Mucosa of descending colon (tissue), 3 donors: ENCODE results near the gene SLC9A9. TPM values are rescaled to one million over a fixed set of nuclear protein-coding genes. Genes with fewer than 3 reads are reported as not detected.

Experiments
- ATAC-seq: fragments of 200-7000 bp; cut with Tn5 transposase; one replicate; pipeline ENCODE4 v1.9.1; 2020; ENCODE audit warnings: mild to moderate bottlenecking, moderate library complexity
- DNase-seq, 3 donors: peaks; one replicate each; pipeline ENCODE4 v3.0.0-alpha.2; 2020
- H3K36me3 ChIP-seq: fragments of 200-600 bp; one replicate; pipeline ENCODE4 v1.8.0; 2021; ENCODE audit warnings: low read depth, mild to moderate bottlenecking
- H3K4me1 ChIP-seq: fragments of 200-600 bp; one replicate; pipeline ENCODE4 v1.8.0; 2021; ENCODE audit warnings: low read depth, mild to moderate bottlenecking
- H3K4me3 ChIP-seq: fragments of 200-600 bp; one replicate; pipeline ENCODE4 v1.8.0; 2021; ENCODE audit warnings: mild to moderate bottlenecking
- H3K9me3 ChIP-seq: fragments of 200-600 bp; one replicate; pipeline ENCODE4 v1.8.0; 2021; ENCODE audit warnings: mild to moderate bottlenecking
- intact Hi-C, 2 donors: fragments of 100-400 bp; cut with DNase I in 1 of 2; cut with micrococcal nuclease in 1 of 2; formaldehyde crosslinking; loops; one replicate each; pipeline versions ENCODE4 v1.11.0 to v1.11.1; 2022; cut with DNase I, micrococcal nuclease
- total RNA-seq, 3 donors: library from RNA; stranded (reverse); fragmentation: NEBNext Ultra II Directional in 2 of 3; extraction: Animal tissue kit (Norgen Biotek cat#: 25700) in 2 of 3; gene quantifications; one replicate each; pipeline versions ENCODE4 v1.2.1 to v1.2.4, GENCODE V29; 2021 to 2023
- TF ChIP-seq, protein P1 (sequence below): fragments of 200-600 bp; IDR thresholded peaks from one replicate; pipeline ENCODE4 v1.8.0; 2022; ENCODE audit warnings: antibody characterized with exemption, mild to moderate bottlenecking
- donor health status: DM: no; HTN: no; CAD: no; lungs with moderate emphysema.
- donor health status: DM: no; HTN: no; CAD: no.
- donor health status: DM: no; HTN: yes; CAD: no.

Gene SLC9A9
- total RNA-seq, 3 donors from 2014 or later: 3.2 to 18.2 (median 6.8) TPM

DNA sequence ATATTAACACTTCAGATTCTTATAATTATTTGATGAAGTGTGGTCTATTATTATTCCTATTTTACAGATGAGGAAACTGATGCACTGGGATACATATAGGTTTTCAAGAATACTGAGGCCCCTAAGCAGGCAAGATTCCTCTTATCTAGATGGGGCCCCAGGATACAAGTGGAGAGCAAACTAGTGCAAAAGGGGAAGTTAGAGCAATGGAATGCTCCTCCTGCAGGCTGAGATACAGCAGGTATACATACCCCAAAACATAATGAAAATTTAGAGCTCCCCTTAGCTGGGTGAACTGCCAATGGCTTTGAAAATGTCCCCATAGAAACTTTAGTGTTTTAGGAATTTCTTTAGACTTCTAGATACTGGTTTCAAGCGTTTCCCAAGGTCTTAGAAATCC is 481.6 kb downstream of the SLC9A9 start:
- no peaks in the 10 kb centered on the region for H3K36me3 ChIP-seq
- no peaks in the 10 kb centered on the region for H3K4me1 ChIP-seq
- no peak for ATAC-seq
- no peak for DNase-seq
- TF ChIP-seq, protein P1, sequence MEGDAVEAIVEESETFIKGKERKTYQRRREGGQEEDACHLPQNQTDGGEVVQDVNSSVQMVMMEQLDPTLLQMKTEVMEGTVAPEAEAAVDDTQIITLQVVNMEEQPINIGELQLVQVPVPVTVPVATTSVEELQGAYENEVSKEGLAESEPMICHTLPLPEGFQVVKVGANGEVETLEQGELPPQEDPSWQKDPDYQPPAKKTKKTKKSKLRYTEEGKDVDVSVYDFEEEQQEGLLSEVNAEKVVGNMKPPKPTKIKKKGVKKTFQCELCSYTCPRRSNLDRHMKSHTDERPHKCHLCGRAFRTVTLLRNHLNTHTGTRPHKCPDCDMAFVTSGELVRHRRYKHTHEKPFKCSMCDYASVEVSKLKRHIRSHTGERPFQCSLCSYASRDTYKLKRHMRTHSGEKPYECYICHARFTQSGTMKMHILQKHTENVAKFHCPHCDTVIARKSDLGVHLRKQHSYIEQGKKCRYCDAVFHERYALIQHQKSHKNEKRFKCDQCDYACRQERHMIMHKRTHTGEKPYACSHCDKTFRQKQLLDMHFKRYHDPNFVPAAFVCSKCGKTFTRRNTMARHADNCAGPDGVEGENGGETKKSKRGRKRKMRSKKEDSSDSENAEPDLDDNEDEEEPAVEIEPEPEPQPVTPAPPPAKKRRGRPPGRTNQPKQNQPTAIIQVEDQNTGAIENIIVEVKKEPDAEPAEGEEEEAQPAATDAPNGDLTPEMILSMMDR: no peak
- intact Hi-C loops: no loop called here
- H3K4me3 ChIP-seq: no peak overlapping the region
- no peaks in the 10 kb centered on the region for H3K9me3 ChIP-seq

DNA sequence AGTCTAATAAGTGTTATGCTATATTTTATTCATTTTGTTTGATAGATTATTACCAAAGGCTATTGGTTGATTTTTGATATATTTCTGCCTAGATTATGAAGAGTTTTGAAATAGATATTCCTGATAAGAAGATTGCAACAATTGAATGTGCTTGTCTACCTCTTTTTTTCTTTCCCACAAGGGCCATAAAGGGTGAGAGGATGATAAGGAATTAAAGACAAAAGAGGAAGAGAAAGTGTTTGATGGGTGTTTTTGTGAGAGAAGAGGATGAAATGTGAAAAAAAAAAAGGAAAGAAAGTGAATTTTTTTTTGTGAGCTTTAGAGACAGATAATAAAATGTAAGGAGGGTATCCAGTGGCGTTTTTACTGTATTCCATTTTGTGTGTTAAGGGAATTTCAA is 484.3 kb downstream of the SLC9A9 start:
- intact Hi-C loops: no loop called here
- H3K4me3 ChIP-seq: no peak overlapping the region
- H3K4me1 ChIP-seq: peaks cover 2% of the 10 kb centered on the region
- no peaks in the 10 kb centered on the region for H3K9me3 ChIP-seq
- ATAC-seq (no peak), DNase-seq (no peak)
- H3K36me3 ChIP-seq: no peaks in the 10 kb centered on the region
- TF ChIP-seq, protein P1: no peak

DNA sequence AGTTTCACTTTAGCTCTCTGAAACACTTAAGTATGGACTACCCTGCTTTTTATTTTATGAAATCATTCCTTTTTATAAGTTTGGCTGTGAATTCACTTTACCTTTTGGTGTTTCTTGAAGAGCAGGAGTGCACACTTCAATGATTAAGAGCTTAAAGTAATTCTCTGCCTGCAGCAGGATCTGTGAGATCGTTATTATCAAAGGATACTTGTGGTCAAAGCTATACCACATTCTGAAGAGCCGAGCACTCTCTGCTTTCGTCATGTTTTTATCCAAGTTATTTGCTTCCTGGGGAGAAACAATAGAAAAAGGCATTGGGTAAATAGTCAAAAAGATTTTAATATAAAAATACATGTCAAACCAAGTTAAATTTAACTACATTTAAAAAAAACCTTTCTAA is 485.0 kb downstream of the SLC9A9 start:
- TF ChIP-seq, protein P1: no peak

DNA sequence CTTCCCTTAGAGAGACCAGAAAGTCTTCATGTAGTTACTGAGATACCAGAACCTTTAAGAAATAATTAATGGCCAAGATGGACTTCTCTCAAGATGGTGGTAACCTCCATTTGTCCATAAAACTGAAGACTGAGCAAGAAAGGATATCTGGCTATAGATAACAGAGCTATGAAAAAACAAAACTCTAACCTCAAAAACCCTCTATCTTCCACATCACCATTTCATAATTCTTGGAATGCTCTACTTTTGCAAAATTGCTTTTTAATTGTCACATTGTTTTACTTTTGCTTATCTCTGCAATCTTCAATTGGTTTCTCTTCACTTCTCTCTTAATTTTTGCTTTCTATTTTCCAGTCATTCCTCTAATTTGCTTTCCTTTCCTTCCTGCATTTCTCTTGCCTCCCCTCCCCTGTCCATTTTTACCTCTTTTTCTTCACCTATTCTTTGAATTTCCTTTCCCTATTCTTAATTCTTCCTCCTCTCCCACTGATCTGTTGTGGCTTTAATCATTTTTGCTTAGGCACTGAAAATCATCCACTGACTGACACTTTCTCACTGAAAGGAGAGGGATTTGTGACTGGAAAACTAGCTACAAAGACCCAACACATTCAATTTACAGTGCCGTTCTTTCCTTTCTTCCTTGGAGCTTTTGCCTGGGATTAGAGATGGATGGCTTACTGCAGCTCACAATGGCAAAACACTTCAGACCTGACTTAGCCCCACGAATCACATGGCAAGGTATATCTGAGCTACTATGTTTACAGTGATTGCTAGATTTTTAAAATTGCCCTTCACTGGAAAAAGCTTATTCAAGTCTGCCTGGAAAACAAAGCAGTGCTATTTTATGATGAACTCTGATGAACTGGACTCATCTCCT is 485.9 kb downstream of the SLC9A9 start:
- intact Hi-C loops: no loop called here
- H3K4me3 ChIP-seq: no peak overlapping the region
- ATAC-seq: no peak
- no peaks in the 10 kb centered on the region for H3K36me3 ChIP-seq
- DNase-seq: no peak
- H3K9me3 ChIP-seq: no peaks in the 10 kb centered on the region
- TF ChIP-seq, protein P1: no peak
- H3K4me1 ChIP-seq: peaks cover 6% of the 10 kb centered on the region

More for the DNA sequence above, 485.0 kb downstream of the SLC9A9 start:
- Histone ChIP-seq H3K36me3 (no peaks in the 10 kb centered on the region), H3K4me3 (no peak overlapping the region), H3K9me3 (no peaks in the 10 kb centered on the region), H3K4me1 (peaks cover 6% of the 10 kb centered on the region)
- DNase-seq (no peak), ATAC-seq (no peak)
- intact Hi-C loops: no loop called here

DNA sequence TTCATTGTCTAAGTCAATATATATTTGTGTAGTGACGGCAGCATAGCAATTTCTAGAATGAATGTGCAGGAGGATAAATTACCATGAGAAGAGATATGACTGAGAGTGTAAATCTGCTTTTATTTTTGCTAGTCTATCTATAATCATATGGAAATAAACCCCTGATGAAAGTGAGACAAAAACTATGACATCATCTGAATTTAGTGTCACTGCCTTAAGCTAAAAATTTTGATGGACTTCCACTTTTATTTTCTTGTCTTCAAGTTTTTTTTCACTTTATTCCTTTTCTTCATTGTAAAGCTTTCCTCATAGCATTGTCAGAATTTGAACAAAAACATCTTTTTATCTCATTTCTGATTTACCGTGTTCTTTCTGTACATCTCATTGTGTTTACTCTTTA is 486.7 kb downstream of the SLC9A9 start:
- ATAC-seq (no peak), DNase-seq (no peak)
- Histone ChIP-seq H3K36me3 (no peaks in the 10 kb centered on the region), H3K4me3 (no peak overlapping the region), H3K9me3 (no peaks in the 10 kb centered on the region), H3K4me1 (peaks cover 6% of the 10 kb centered on the region)
- intact Hi-C loops: no loop called here
- TF ChIP-seq, protein P1: no peak
